HG02642 (cell line): ENCODE data around the gene PROSER3.

Experiments used
- ATAC-seq: cut with Tn5 transposase; IDR thresholded peaks from one replicate; pipeline ENCODE4 v1.9.1; 2021; ENCODE audit warnings: mild to moderate bottlenecking; ENCODE audit not compliant: unreplicated experiment, poor library complexity

The PROSER3 gene

DNA sequence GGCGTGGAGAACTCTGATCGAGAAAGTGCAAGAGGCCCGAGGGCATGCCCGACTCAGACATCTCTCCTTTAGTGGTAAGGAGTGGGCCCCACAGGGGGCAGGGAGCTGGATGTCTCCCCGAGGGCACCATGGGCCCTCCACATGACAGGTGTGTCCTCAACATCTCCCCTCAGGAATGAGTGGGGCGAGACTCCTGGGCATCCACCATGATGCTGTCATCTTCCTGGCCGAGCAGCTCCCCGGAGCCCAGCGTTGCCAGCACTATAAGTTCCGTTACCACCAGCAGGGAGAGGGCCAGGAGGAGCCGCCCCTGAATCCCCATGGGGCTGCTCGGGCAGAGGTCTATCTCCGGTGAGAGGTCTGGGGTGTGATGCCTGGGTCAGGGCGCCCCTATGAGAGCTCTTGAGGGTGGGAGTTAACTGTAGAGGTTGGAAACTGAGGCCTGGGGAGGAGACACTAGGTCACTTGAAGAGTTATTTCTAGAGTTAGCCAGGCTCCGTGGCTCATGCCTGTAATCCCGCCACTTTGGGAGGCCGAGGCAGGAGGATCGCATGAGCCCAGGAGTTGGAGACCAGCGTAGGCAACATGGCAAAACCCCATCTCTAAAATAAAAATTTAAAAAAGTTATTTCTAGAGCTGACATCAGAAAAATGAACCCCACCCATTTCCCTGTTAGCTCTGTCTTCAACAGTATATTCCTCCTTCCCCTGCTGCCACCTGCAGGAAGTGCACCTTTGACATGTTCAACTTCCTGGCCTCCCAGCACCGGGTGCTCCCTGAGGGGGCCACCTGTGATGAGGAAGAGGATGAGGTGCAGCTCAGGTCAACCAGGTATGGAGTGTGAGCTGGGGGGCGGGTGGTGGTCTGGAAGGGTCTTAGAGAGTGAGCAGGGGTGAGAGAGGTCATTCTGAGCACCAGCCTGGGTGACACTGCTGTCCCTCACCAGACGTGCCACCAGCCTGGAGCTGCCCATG lies 20.8 kb upstream of the PROSER3 start:
- no peak for ATAC-seq

DNA sequence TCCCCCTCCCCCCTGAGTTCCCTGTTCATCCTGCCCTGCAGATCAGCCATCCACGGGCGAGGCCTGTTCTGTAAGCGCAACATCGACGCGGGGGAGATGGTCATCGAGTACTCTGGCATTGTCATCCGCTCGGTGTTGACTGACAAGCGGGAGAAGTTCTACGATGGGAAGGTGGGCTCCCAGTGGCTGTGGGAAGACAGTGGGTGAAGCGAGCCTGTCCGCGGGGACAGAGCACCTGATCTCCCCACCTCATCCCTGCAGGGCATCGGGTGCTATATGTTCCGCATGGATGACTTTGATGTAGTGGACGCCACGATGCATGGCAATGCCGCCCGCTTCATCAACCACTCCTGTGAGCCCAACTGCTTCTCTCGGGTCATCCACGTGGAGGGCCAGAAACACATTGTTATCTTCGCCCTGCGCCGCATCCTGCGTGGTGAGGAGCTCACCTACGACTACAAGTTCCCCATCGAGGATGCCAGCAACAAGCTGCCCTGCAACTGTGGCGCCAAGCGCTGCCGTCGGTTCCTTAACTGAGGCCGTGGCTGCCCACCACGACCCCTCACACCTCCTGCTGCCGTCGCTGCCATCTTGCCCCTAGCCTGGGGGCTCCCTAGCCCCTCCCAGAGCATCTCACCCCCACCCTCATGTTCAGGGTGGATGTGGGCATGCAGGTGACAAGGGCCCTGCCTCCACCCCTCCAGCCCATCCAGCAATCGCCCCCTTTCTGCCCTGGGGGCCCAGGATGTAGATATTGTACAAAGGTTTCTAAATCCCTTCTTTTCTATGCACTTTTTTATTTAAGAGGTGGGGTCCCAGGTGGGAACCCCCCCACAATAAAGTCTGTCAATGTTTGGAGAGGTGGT lies 19.7 kb upstream of the PROSER3 start:
- ATAC-seq, result no peak

DNA sequence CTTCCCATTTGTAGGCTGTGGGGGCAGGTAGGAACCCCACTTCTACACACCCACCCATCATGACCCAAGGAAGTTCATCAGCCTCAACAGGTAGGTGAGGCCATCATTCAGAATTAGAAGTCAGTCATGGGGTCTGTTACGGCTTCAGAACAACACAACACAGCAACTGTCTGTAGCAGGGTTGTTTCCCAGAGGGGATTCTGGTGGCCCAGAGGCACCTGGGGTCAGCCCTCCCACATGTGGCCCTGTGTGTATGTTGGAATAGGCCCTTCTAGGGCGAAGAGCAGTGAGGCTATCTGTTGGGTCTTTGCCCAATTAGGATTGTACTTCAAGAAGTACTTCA lies 19.1 kb upstream of the PROSER3 start:
- no peak for ATAC-seq

DNA sequence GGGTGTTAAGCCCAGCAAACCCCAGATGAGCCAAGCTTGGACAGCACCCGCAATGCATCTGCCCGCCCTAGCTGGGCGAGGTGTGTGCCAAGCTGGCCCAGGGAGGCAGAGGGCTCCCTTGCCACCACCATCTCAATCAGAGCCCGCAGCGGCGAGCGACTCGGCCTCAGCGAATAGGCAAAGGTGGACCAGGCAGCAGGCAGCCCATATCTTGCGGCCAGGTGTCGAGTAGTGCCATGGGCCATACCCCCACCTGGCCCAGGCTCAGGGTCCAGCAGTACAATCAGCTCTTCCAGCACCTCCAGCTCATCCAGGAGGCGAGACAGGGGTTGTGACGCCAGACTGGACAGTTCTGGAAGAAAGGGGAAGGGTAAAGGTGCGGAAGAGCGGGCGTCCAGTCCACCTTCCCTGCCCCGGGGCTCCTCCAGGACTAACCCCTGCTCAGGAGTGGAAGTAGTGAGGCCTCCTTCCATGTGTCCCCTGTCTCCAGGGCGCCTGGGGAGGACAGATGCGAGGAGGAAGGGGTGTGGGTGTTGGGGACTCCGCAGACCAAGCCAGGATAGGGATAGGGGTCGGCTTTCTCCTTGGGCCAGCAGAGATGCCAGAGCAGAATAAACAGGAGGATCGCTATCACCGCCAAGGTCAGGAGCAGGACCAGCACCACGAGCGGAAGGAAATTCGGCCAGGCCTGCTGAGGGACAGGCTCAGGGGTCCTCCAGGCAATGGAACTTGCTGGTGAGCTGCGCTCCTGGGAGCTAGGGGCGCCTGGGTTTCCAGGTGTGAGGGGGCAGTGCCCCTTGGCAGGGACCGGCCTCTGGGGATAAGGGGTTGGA lies 18.5 kb upstream of the PROSER3 start:
- no peak for ATAC-seq

DNA sequence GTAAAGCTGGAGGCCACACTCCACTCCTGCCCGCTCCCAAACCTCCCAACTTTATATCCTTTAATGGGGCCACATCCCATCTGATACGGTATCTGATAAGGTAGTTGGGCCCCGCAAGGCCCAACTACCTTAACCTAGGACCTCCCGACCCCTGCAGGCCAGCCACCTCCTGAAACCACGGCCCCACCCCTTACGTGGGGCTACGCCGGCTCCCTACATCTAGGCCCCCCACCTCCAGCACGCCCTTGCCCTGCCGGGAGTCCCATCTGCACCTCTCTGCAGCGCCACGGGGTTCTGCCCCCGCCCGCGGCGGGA lies 17.9 kb upstream of the PROSER3 start:
- ATAC-seq, result no peak

DNA sequence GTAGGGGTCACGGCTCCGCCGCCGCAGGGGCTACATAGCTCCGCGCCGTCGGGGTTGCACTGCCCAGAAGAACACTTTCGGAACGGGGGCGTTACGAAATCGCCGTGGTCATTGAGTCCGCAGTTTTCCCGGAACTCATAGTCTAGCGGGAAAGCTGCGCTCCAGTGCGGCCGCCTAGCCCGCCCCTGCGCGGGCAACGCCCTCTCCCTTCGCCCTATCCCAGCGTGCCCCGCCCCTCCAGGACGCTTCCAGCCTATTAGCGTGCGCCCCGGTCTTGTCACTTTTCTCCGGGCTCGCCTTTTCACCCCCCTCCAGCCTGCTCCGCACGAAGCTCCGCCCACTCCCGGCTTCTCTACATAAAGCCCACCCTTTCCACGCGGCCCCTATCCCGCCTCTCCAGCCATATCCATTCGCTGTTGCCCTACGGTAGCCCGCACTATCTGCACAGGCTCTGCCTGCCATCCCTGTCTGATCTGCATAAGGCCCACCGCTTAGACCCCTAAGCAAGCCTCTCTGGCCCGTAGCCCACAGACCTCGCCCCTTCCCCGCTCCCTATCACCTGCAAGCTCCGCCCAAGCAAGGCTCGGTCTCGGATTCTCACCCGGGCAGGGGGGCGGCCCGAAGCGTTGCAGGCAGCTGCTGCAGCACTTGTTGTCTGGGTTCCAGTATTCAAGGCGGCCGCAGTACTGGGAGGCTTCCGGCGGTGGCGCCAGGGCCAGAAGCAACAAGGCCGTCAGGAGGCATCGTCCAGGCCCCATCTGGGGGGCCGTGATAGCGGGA lies 17.4 kb upstream of the PROSER3 start:
- ATAC-seq, result peak; percentile 62

DNA sequence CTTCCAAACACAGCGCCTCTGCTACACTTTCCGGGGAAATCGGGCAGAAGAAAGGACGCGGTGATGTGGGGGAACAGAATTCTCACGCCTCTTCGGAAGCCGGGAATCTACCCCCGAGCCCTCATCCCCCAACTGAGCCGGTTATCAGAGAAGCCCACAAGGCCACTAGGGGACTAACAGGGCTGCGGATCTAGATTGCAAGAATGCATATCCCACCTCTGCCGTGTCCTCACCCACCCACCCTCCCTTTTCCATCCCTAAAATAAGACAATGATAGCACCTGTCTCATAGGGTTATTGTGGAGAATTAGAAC lies 16.8 kb upstream of the PROSER3 start:
- no peak for ATAC-seq

DNA sequence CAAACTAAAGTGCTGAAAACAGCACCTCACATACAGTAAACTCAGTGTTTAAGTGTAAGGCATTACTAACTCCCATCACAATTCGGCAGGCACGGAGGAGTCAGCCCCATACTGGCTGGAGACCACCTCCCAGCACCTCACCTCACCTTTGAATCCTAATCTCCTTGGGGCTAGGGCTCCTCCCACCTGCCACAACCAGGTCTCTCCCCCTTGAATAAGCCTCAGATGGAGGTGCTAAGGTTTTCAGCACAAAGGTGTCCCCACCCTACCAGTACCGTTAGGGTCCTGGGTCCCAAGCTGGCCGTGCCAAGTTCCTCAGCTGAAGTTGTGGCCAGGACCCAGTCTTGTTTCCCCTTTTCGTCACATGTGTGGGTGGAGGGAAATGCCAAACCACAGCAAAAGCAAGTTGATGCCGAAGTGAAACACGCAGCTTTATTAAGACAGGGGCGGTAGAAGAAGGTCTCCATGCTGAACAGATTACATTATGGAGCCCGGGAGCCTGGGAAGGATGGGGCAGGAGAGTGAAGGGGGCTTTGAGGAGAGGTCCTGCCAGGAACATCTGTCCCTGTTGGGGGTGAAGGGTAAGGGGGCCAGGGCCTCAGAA lies 15.8 kb upstream of the PROSER3 start, which contains the start of gene IGFLR1:
Gene IGFLR1, minus strand, starts transcription at position 332 of the 604 bp plus-strand sequence. CDS start 1,272 bp downstream, outside the sequence.
- no peak for ATAC-seq

DNA sequence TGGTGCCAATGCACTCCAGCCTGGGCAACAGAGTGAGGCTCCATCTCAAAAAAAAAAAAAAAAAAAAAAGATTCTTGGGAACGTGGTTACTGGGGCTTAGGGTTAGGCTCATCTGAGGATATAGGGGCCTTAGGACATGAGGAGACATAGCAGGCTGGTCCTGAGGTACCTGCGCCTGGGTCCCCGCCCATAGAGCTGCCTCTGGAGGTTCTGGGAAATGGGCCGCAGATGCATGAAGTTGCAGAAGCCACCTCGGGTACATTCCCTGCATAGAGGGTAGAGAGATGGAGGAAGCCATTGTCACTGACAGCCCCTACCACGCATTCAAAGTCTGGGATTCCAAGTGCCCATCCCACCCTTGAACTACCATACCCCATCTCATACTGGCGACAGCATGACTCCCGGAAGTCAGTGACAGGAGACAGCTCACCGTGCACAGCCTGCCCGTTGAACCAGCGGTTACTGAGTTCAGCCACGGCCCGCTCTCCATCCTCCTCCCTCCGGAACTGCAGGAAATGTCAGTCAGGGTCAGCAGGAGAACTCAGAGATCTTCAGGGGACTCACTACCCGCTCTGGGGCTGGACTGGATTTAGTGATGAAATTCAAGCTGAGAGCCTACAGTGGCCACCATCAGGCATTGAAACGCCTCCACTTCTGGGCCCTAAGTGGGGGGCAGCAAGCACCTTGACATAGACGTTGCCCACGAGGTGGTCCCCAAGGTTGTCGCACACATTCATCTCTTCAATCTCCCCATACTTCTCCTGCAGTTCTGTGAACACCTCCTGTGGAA lies 14.1 kb upstream of the PROSER3 start:
- ATAC-seq, result no peak

DNA sequence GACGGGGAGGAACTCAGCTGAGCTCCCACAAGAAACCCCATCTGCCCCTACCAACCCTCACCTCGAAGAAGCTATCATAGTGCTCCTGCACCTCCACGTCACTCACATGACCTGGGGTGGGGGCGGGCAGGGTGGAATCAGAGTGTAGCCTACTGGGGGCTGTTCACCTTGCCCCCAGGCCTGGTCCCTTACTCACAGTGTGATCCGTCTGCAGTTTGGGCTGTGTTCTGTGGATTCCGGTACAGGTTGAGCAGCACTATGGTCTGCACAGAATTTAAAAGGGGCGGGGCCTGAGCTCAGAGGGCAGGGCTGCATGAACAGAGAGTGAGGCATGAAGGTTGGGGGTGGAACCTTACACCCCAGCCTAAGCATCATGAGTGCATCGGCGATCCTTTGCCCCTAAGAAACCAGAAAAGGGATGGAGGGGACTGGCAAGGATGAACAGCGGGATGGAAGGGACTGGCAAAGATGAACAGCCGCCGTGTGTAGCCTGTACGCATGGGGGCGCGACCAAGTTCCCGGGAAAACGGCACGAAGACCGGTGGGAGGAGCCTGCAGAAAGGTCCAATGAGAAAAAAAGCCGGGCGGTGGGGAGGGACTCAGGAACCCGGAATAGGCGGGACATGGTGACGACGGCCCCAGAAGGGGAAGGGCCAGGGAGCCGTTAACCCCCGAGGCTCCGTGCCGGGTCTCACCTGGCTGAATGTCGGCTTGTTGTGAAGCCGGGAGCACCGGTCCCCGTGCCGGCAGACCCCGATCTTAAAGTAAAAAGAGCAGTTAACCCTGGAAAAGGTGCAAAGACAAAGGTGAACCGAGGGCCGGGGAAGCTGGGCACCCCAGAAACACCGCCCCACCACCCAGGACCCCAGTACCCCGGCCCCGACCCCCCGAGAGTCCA lies 13.3 kb upstream of the PROSER3 start:
- peak; percentile 44 for ATAC-seq

DNA sequence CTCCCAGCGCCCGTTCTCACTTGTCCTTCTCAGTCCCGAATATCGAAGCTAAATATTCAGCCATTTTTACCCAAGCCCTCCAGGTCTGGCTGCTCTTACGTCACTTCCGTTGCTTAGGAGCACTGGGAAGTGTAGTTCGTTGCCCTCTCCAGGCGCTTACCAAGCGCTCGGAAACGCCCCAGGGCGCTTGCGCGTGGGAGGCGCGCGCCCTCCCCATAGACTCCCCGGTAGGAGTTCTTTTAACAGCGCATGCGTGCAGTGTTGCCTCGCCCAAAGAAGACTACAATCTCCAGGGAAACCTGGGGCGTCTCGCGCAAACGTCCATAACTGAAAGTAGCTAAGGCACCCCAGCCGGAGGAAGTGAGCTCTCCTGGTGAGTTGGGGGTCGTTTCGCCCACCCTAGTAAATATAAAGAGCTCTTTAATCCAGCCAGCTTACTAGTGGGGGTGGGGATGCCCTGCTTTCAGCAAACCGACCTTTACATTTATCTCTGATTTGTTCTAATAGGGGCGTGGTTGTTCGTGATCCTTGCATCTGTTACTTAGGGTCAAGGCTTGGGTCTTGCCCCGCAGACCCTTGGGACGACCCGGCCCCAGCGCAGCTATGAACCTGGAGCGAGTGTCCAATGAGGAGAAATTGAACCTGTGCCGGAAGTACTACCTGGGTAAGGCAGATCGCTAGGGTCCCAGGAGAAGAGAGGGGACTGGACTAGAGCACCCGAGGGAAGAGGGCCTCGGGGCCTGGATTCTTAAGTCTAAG lies 12.5 kb upstream of the PROSER3 start, which contains the start of the genes PSENEN and U2AF1L4:
Gene PSENEN, plus strand, starts transcription at position 324 of the 759 bp plus-strand sequence. Its CDS starts 280 bp downstream, at position 604.
Gene U2AF1L4, minus strand, starts transcription at position 91 of the 759 bp plus-strand sequence. Its CDS starts 27 bp downstream, at position 64.
- peak; percentile 43 for ATAC-seq

DNA sequence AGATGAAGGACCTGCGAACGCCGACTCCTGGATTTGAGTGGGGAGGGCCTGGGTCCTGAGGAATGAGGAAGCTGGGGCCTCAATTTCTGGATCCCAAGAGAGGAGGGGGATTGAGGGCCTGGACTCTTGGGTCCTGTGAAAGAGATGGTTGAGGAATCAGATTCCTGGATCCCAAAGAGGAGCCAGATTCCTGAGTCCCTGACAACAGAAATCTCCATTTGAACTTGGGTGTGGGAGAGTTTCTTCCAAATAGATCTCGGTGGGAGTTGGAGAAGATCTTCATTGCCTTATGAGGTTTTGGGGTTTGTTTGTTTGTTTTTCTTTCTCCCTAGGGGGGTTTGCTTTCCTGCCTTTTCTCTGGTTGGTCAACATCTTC lies 11.9 kb upstream of the PROSER3 start:
- no peak for ATAC-seq

DNA sequence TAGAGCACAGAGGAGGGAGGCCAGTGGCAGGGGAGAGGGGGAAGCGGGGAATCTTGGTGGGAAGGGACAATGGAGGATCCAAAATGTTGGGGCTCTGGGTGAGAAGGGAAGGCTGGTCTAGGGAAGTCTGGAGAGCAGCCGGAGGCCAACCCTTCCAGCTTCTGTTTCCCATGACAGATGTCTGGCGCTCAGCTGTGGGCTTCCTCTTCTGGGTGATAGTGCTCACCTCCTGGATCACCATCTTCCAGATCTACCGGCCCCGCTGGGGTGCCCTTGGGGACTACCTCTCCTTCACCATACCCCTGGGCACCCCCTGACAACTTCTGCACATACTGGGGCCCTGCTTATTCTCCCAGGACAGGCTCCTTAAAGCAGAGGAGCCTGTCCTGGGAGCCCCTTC lies 11.4 kb upstream of the PROSER3 start:
- ATAC-seq, result no peak

DNA sequence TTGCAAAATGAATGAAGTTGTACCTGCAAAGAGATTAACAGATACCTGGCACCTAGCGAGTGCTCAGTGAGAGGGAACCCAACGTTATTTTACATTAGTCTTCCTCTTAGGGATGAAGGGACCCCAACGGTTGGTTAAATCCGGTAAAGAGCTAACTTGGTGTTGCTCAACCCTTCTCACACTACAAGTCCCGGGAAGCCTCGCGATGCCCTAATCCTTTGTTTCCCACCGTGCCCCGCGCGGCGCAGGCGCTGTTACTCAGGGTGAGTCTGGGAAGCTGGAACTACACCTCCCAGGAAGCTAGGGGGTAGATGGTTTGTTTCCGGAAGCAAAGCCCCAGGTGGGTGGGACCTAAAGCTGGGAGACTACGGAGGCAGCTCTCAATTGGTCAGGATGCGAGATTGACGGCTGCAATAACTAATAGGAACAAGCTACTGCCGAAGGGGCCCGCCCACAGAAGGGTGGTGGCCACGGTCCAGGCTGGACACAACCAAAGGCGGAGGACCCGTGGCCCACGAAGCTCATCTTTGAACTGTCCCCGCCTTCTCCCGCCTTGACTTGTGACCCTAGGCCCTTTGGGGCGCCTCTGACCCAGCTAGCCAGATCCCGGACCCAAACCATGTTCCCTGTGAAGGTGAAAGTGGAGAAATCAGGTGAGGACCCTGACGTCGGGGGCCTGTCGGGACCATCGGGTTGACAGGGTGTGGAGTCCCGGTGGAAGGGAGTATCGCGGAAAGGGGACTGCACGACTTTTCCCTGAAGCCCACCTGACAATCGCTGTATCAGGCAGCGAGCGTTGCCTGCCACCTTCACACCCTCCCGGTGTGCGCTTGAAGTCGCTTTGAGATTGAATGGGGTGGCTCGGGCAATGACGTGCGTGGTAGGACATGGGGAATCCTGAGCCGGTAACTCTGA lies 9.6 kb upstream of the PROSER3 start, which contains the start of gene LIN37:
Gene LIN37, plus strand, starts transcription at position 471 of the 915 bp plus-strand sequence. Its CDS starts 149 bp downstream, at position 620.
- peak; percentile 73 for ATAC-seq

DNA sequence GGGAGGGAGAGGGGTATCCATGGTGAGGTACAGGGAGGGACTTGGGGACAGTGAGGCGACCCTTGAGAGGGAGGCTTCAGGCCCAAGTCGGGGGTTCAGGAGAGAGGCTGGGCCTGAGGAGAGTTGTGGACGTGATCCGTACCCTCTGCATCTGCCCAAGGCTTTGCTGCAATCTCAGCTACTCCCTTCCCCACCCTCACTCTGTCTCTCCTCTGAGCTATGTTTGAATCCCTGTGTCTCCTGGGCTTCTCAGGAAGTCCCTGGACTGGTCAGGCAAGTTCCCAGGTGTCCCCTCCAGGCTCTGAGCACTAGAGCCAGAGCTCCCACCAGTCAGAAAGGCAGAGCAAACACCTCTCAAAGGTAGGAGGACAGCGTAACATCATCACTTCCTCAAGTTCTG lies 7.8 kb upstream of the PROSER3 start:
- no peak for ATAC-seq
